Mesenchymal stem cell (in vitro differentiated cells and primary cell): Measurements from ENCODE around the gene CYP4F22.
A peak's percentile ranks its signal among the peaks of the same experiment; 100 is the strongest.

Experiments used
- DNase-seq: peaks from one replicate; pipeline ENCODE4 v3.0.0-alpha.2; 2013
- H2AFZ ChIP-seq: one replicate; pipeline ENCODE4 v1.6.1; 2013; ENCODE audit warnings: low read depth, mild to moderate bottlenecking, control low read depth, inconsistent platforms, low read length, moderate library complexity
- H2AK5ac ChIP-seq: 2 replicates; pipeline ENCODE4 v1.6.1; 2013; ENCODE audit warnings: low read length, moderate library complexity, mild to moderate bottlenecking, inconsistent platforms; ENCODE audit not compliant: severe bottlenecking
- H2BK120ac ChIP-seq: one replicate; pipeline ENCODE4 v1.6.1; 2013; ENCODE audit warnings: low read depth, mild to moderate bottlenecking, inconsistent platforms, low read length, moderate library complexity
- H2BK12ac ChIP-seq, 2 experiments: one replicate each; pipeline ENCODE4 v1.6.1; 2013; ENCODE audit warnings: inconsistent platforms in 2 of 2, low read length in 2 of 2, mild to moderate bottlenecking in 2 of 2, moderate library complexity in 2 of 2, control low read depth in 1 of 2
- H2BK15ac ChIP-seq: one replicate; pipeline ENCODE4 v1.6.1; 2013; ENCODE audit warnings: mild to moderate bottlenecking, low read depth, inconsistent platforms; ENCODE audit not compliant: poor library complexity, severe bottlenecking
- H2BK5ac ChIP-seq: 2 replicates; pipeline ENCODE4 v1.6.1; 2013; ENCODE audit warnings: low read depth, mild to moderate bottlenecking, low read length, control low read depth, inconsistent platforms; ENCODE audit not compliant: poor library complexity, severe bottlenecking
- H3K14ac ChIP-seq, 2 experiments: one replicate each; pipeline ENCODE4 v1.6.1; 2013; ENCODE audit warnings: inconsistent platforms in 2 of 2, low read length in 2 of 2, control low read depth in 1 of 2, mild to moderate bottlenecking in 1 of 2, moderate library complexity in 1 of 2
- H3K18ac ChIP-seq, 2 experiments: one replicate each; pipeline ENCODE4 v1.6.1; 2013; ENCODE audit warnings: inconsistent platforms in 2 of 2, low read length in 2 of 2, control low read depth in 1 of 2, low read depth in 1 of 2, mild to moderate bottlenecking in 1 of 2
- H3K23ac ChIP-seq, 2 experiments: one replicate each; pipeline ENCODE4 v1.6.1; 2013; ENCODE audit warnings: inconsistent platforms in 2 of 2, low read length in 2 of 2, mild to moderate bottlenecking in 2 of 2, moderate library complexity in 2 of 2, control low read depth in 1 of 2
- H3K27ac ChIP-seq: 2 replicates; pipeline ENCODE4 v1.5.1; 2013; ENCODE audit warnings: mild to moderate bottlenecking, moderate library complexity, low read length, control low read depth, inconsistent platforms; ENCODE audit not compliant: poor library complexity, severe bottlenecking
- H3K27me3 ChIP-seq, 2 experiments: 2 replicates each; pipeline versions ENCODE4 v1.6.1 to v1.7.0; 2013; ENCODE audit warnings: low read length in 2 of 2, mild to moderate bottlenecking in 2 of 2, moderate library complexity in 2 of 2, control low read depth in 1 of 2, inconsistent platforms in 1 of 2; ENCODE audit not compliant: control insufficient read depth in 1 of 2, insufficient read depth in 1 of 2
- H3K36me3 ChIP-seq, 2 experiments: 2 replicates each; pipeline versions ENCODE4 v1.6.1 to v1.7.0; 2013; ENCODE audit warnings: low read length in 2 of 2, control low read depth in 1 of 2, inconsistent platforms in 1 of 2, low read depth in 1 of 2, mild to moderate bottlenecking in 1 of 2; ENCODE audit not compliant: insufficient read depth in 2 of 2, control insufficient read depth in 1 of 2
- H3K4ac ChIP-seq, 2 experiments: one replicate each; pipeline ENCODE4 v1.6.1; 2013; ENCODE audit warnings: inconsistent platforms in 2 of 2, low read length in 2 of 2, mild to moderate bottlenecking in 2 of 2, moderate library complexity in 2 of 2, control low read depth in 1 of 2, low read depth in 1 of 2
- H3K4me1 ChIP-seq: 2 replicates; pipeline ENCODE4 v1.6.1; 2013; ENCODE audit warnings: low read depth, low read length, control low read depth; ENCODE audit not compliant: control insufficient read depth, insufficient read depth
- H3K4me2 ChIP-seq: 2 replicates; pipeline ENCODE4 v1.6.1; 2013; ENCODE audit warnings: low read length, mild to moderate bottlenecking, inconsistent platforms; ENCODE audit not compliant: poor library complexity, severe bottlenecking
- H3K4me3 ChIP-seq, 2 experiments: 2 replicates each; pipeline versions ENCODE4 v1.5.1 to v1.7.0; 2013; ENCODE audit warnings: low read length in 2 of 2, mild to moderate bottlenecking in 2 of 2, control low read depth in 1 of 2, low read depth in 1 of 2; ENCODE audit not compliant: insufficient read depth in 1 of 2
- H3K79me1 ChIP-seq: replicated peaks from 2 replicates; pipeline ENCODE4 v1.6.1; 2013; ENCODE audit warnings: mild to moderate bottlenecking, control low read depth, low read length, inconsistent platforms; ENCODE audit not compliant: poor library complexity, severe bottlenecking
- H3K9ac ChIP-seq: 2 replicates; pipeline ENCODE4 v1.7.0; 2013; ENCODE audit warnings: mild to moderate bottlenecking, low read length, moderate library complexity
- H3K9me3 ChIP-seq: 2 replicates; pipeline ENCODE4 v1.7.0; 2013; ENCODE audit warnings: mild to moderate bottlenecking, low read length; ENCODE audit not compliant: control insufficient read depth
- H4K8ac ChIP-seq: one replicate; pipeline ENCODE4 v1.6.1; 2013; ENCODE audit warnings: inconsistent platforms, mild to moderate bottlenecking, low read length, moderate library complexity
- H4K91ac ChIP-seq: one replicate; pipeline ENCODE4 v1.6.1; 2013; ENCODE audit warnings: mild to moderate bottlenecking, low read length, inconsistent platforms
- WGBS: methylation state at CpG from one replicate; pipeline ENCODE4 v1.1.7; 2013; ENCODE audit warnings: mixed read lengths; 5-methylcytosine and 5-hydroxymethylcytosine counted together

Gene CYP4F22

DNA sequence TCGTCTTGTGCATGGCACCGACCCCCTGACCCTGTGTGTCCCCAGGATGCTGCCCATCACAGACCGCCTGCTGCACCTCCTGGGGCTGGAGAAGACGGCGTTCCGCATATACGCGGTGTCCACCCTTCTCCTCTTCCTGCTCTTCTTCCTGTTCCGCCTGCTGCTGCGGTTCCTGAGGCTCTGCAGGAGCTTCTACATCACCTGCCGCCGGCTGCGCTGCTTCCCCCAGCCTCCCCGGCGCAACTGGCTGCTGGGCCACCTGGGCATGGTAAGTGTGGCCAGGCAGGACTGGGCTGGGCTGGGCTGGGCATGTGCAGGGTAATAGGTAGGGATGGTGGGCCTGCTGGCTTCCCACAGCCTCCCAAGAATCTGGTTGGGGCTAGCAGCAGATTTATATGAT is 17.0 kb downstream of the CYP4F22 start:
- H4K91ac ChIP-seq: no peak overlapping the region
- no peak overlapping the region for H3K14ac ChIP-seq
- no peak overlapping the region for H3K4me2 ChIP-seq
- H3K4me3 ChIP-seq: no peak overlapping the region
- no peak overlapping the region for H2BK120ac ChIP-seq
- H3K9ac ChIP-seq: no peak overlapping the region
- no peak overlapping the region for H2BK15ac ChIP-seq
- H2BK12ac ChIP-seq: no peak overlapping the region
- H3K4ac ChIP-seq: no peak overlapping the region
- H3K36me3 ChIP-seq: no peaks in the 10 kb centered on the region
- H3K4me1 ChIP-seq: no peaks in the 10 kb centered on the region
- peaks cover 0 to 23% of the 10 kb centered on the region in 2 experiments for H3K27me3 ChIP-seq
- H3K79me1 ChIP-seq: no peaks in the 10 kb centered on the region
- H3K9me3 ChIP-seq: no peaks in the 10 kb centered on the region
- 91% methylated on average over 15 of the region's 15 CpGs for whole genome bisulfite sequencing
- no peak overlapping the region for H2AFZ ChIP-seq
- H3K18ac ChIP-seq: no peak overlapping the region
- H3K27ac ChIP-seq: no peak overlapping the region
- no peak overlapping the region for H2BK5ac ChIP-seq
- no peak overlapping the region for H2AK5ac ChIP-seq
- no peak for DNase-seq
- no peak overlapping the region for H4K8ac ChIP-seq
- H3K23ac ChIP-seq: no peak overlapping the region

DNA sequence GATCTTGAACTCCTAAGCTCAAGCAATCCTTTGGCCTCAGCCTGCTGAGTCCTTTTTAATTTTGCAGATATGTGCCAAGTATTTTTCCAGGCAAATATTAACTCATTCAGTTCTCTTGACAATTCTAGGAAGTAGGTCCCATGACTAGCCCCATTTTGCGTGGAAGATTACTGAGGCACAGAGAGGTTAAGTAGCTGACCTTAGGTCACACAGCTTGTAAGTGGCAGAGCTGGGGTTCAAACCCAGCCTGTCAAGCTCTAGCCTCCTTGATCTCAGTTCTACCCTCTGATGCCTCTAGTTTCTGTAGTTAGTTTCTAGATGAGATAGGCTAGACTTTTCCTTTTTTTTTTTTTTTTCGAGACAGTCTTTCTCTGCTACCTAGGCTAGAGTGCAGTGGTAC is 18.1 kb downstream of the CYP4F22 start:
- H3K4me3 ChIP-seq: no peak overlapping the region

DNA sequence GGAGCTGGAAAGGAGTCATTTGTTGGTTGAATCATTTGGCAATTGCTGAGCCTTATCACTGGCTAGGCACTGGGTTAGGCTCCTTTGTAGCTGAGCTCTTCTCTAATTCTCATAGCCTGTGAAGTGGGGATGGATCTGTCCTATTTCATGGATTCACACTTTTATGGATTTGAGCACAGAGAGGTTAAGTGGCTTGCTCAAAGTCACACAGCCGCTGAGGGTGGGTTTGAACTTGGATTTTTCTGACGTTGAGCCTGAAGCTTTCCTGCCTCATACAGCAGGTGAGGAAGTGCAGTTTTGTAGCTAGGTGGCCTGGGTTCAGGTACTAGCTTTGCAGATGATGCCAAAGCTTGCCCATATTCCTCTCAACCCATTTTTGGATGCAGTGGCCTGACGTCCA is 19.4 kb downstream of the CYP4F22 start:
- no peaks in the 10 kb centered on the region for H3K9me3 ChIP-seq
- H2BK12ac ChIP-seq: no peak overlapping the region
- no peak overlapping the region for H4K8ac ChIP-seq
- H2AK5ac ChIP-seq: no peak overlapping the region
- H3K23ac ChIP-seq: no peak overlapping the region
- H3K4me1 ChIP-seq: no peaks in the 10 kb centered on the region
- H3K4me3 ChIP-seq: peak overlapping the region in 1 of 2 experiments; percentile 23
- H3K18ac ChIP-seq: no peak overlapping the region
- H3K4me2 ChIP-seq: no peak overlapping the region
- no peak overlapping the region for H4K91ac ChIP-seq
- 35% methylated on average over 3 of the region's 3 CpGs for WGBS
- no peak overlapping the region for H3K9ac ChIP-seq
- H3K27me3 ChIP-seq: peaks cover 0 to 19% of the 10 kb centered on the region in 2 experiments
- H3K27ac ChIP-seq: no peak overlapping the region
- H3K14ac ChIP-seq: no peak overlapping the region
- DNase-seq: no peak
- H2BK120ac ChIP-seq: no peak overlapping the region
- no peak overlapping the region for H3K4ac ChIP-seq
- H3K79me1 ChIP-seq: no peaks in the 10 kb centered on the region
- no peak overlapping the region for H2AFZ ChIP-seq
- no peak overlapping the region for H2BK15ac ChIP-seq
- H2BK5ac ChIP-seq: no peak overlapping the region
- no peaks in the 10 kb centered on the region for H3K36me3 ChIP-seq

More for the DNA sequence above, 18.1 kb downstream of the CYP4F22 start:
- no peak overlapping the region for H3K9ac ChIP-seq
- 55% methylated on average over 1 of the region's 2 CpGs for WGBS
- H2BK5ac ChIP-seq: no peak overlapping the region
- H3K14ac ChIP-seq: no peak overlapping the region
- no peak overlapping the region for H2BK15ac ChIP-seq
- no peak overlapping the region for H3K4ac ChIP-seq
- H3K36me3 ChIP-seq: no peaks in the 10 kb centered on the region
- H2AFZ ChIP-seq: no peak overlapping the region
- no peaks in the 10 kb centered on the region for H3K4me1 ChIP-seq
- H3K23ac ChIP-seq: no peak overlapping the region
- H3K4me2 ChIP-seq: no peak overlapping the region
- no peak overlapping the region for H2BK12ac ChIP-seq
- no peak for DNase-seq
- no peaks in the 10 kb centered on the region for H3K79me1 ChIP-seq
- H4K91ac ChIP-seq: no peak overlapping the region
- H3K27ac ChIP-seq: no peak overlapping the region
- H3K27me3 ChIP-seq: peaks cover 0 to 23% of the 10 kb centered on the region in 2 experiments
- H4K8ac ChIP-seq: no peak overlapping the region
- no peak overlapping the region for H2AK5ac ChIP-seq
- H2BK120ac ChIP-seq: no peak overlapping the region
- H3K9me3 ChIP-seq: no peaks in the 10 kb centered on the region
- H3K18ac ChIP-seq: no peak overlapping the region

DNA sequence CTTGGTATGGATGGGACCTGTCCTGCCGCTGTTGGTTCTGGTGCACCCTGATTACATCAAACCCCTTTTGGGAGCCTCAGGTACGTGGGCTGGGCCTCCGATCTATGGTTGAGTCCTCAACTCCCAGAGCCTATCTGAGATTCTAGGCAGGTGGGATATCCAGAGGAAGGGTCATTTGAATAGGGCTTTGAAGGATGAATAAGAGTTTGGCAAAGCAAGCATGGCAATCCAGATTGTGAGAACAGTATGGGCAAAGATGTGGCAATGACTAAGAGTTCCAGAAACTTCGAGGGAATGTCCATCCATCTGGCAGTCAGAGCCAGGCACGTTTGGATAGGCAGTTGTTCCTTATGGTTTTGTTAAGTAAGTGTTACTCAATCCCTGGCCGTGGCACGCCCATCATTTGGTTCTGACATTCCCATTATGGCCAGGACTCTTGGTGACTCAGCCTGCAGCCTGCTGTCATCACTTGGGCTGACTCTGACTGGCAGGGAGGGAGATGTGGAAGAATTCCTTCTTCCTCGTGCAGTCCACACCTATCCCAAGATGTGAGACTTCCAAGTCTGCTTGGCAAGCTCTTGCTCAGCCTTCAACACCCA is 21.5 kb downstream of the CYP4F22 start:
- peaks cover 0 to 8% of the 10 kb centered on the region in 2 experiments for H3K27me3 ChIP-seq
- no peak overlapping the region for H2AK5ac ChIP-seq
- no peak overlapping the region for H3K4ac ChIP-seq
- H2AFZ ChIP-seq: no peak overlapping the region
- H3K27ac ChIP-seq: no peak overlapping the region
- no peak overlapping the region for H2BK5ac ChIP-seq
- no peak overlapping the region for H2BK15ac ChIP-seq
- H3K9ac ChIP-seq: no peak overlapping the region
- no peak overlapping the region for H3K4me3 ChIP-seq
- H3K4me1 ChIP-seq: no peaks in the 10 kb centered on the region
- no peak overlapping the region for H3K4me2 ChIP-seq
- no peak overlapping the region for H3K14ac ChIP-seq
- H3K9me3 ChIP-seq: no peaks in the 10 kb centered on the region
- H4K91ac ChIP-seq: no peak overlapping the region
- no peak overlapping the region for H3K23ac ChIP-seq
- no peaks in the 10 kb centered on the region for H3K79me1 ChIP-seq
- H2BK12ac ChIP-seq: no peak overlapping the region
- no peaks in the 10 kb centered on the region for H3K36me3 ChIP-seq
- no peak overlapping the region for H3K18ac ChIP-seq
- no peak overlapping the region for H2BK120ac ChIP-seq
- H4K8ac ChIP-seq: no peak overlapping the region
- no peak for DNase-seq
- 40% methylated on average over 8 of the region's 8 CpGs for WGBS
